HepG2 (cell line): Measurements from ENCODE around the gene MED25. TPM values are rescaled to one million over a fixed set of nuclear protein-coding genes. Genes with fewer than 3 reads are reported as not detected.

Experiments used
- ATAC-seq: fragments of 200-7000 bp; cut with Tn5 transposase; 3 replicates; pipeline ENCODE4 v1.9.1; 2020; ENCODE audit warnings: mild to moderate bottlenecking, moderate library complexity
- BruUV-seq: library from RNA; stranded (reverse); fragments of 400-500 nt; replicated peaks from 2 replicates; lab custom pipeline; 2021; lab: Mats Ljungman, UMichigan
- CTCF ChIA-PET: fragments of 300-600 bp; formaldehyde crosslinking; extraction: SDS; loops from one replicate; lab custom pipeline; 2021; ENCODE audit warnings: low total read pairs, inconsistent platforms, low intra/inter-chr PET ratio; lab: Yijun Ruan, JAX
- POLR2A ChIA-PET: fragments of 350-600 bp; sonication (Branson Sonifier 250); formaldehyde crosslinking; loops from one replicate; lab custom pipeline; 2020; ENCODE audit warnings: antibody characterized with exemption, inconsistent platforms; lab: Yijun Ruan, JAX
- DNase-seq: peaks from one replicate; pipeline ENCODE4 v3.0.0-alpha.2; 2015; ENCODE audit warnings: low spot score
- FAIRE-seq: peaks from 3 replicates; lab custom pipeline; 2011; peaks lifted over from hg19 to GRCh38; lab: Jason Lieb, UNC
- H2AFZ ChIP-seq: one replicate; pipeline ENCODE4 v1.6.1; 2011; ENCODE audit warnings: low read length, inconsistent platforms
- H3K27ac ChIP-seq: fragments of 300-600 bp; 3 replicates; pipeline ENCODE4 v1.8.0; 2011; ENCODE audit warnings: mixed run types, mild to moderate bottlenecking, mixed read lengths, low read length, inconsistent platforms; ENCODE audit not compliant: insufficient read depth; ENCODE audit errors: extremely low read length
- H3K27me3 ChIP-seq, 2 experiments: fragments of 200-600 bp in 1 of 2; 2 replicates in 1 of 2; 3 replicates in 1 of 2; pipeline versions ENCODE4 v1.6.0 to v1.8.0; 2011; ENCODE audit warnings: low read length in 2 of 2, mild to moderate bottlenecking in 2 of 2, moderate library complexity in 2 of 2, inconsistent platforms in 1 of 2; ENCODE audit not compliant: insufficient read depth in 2 of 2, control insufficient read depth in 1 of 2
- H3K36me3 ChIP-seq, 2 experiments: fragments of 200-600 bp in 1 of 2; replicated peaks in 1 of 2; 2 replicates in 1 of 2; 3 replicates in 1 of 2; pipeline versions ENCODE4 v1.5.1 to v1.8.0; 2011; ENCODE audit warnings: low read length in 2 of 2, inconsistent platforms in 1 of 2; ENCODE audit not compliant: insufficient read depth in 2 of 2, control insufficient read depth in 1 of 2
- H3K4me1 ChIP-seq: 2 replicates; pipeline ENCODE4 v1.5.1; 2012; ENCODE audit warnings: low read length, inconsistent platforms; ENCODE audit not compliant: insufficient read depth
- H3K4me2 ChIP-seq: 2 replicates; pipeline ENCODE4 v1.6.0; 2011; ENCODE audit warnings: low read depth, low read length, inconsistent platforms
- H3K4me3 ChIP-seq, 3 experiments: fragments of 200-600 bp in 1 of 3; sonication (generic), shearing (Covaris generic) in 1 of 3; replicated peaks in 1 of 3; 2 replicates each; pipeline ENCODE4 v1.5.1; 2011 to 2016; ENCODE audit warnings: low read length in 3 of 3, inconsistent platforms in 2 of 3, low read depth in 2 of 3, mild to moderate bottlenecking in 2 of 3, control low read depth in 1 of 3, mixed read lengths in 1 of 3; ENCODE audit not compliant: insufficient read depth in 1 of 3
- H3K79me2 ChIP-seq: one replicate; pipeline ENCODE4 v1.6.1; 2011; ENCODE audit warnings: low read length, inconsistent platforms; ENCODE audit not compliant: insufficient read depth
- H3K9ac ChIP-seq: 2 replicates; pipeline ENCODE4 v1.6.0; 2011; ENCODE audit warnings: mild to moderate bottlenecking, low read depth, low read length, inconsistent platforms; ENCODE audit not compliant: insufficient read depth
- H3K9me3 ChIP-seq: 2 replicates; pipeline ENCODE4 v1.5.1; 2012; ENCODE audit warnings: mild to moderate bottlenecking, low read length
- H4K20me1 ChIP-seq: 2 replicates; pipeline ENCODE4 v1.6.0; 2011; ENCODE audit warnings: inconsistent platforms, mild to moderate bottlenecking, low read length, moderate library complexity; ENCODE audit not compliant: insufficient read depth
- AGO2 ChIP-seq: fragments of 200-400 bp; formaldehyde crosslinking; optimal IDR thresholded peaks from 2 replicates; pipeline ENCODE3; 2017; ENCODE audit warnings: mild to moderate bottlenecking, low read depth, low read length, moderate library complexity
- CENPX ChIP-seq: sonication (generic); formaldehyde crosslinking; IDR thresholded peaks from 2 replicates; pipeline ENCODE4 v1.9.0; 2021; ENCODE audit warnings: mild to moderate bottlenecking, missing genetic modification reagents, moderate library complexity
- REXO4 ChIP-seq: sonication (generic); formaldehyde crosslinking; IDR thresholded peaks from 2 replicates; pipeline ENCODE4 v1.8.0; 2022; ENCODE audit warnings: missing genetic modification reagents, mild to moderate bottlenecking, borderline replicate concordance
- ZNF577 ChIP-seq: sonication (generic); formaldehyde crosslinking; IDR thresholded peaks from 2 replicates; pipeline ENCODE4 v1.4.0; 2020; ENCODE audit warnings: mild to moderate bottlenecking, low read depth, missing genetic modification reagents, borderline replicate concordance
- ZNF776 ChIP-seq: sonication (generic); formaldehyde crosslinking; IDR thresholded peaks from 2 replicates; pipeline ENCODE4 v1.4.0; 2020; ENCODE audit warnings: mild to moderate bottlenecking, missing genetic modification reagents
- WGBS: methylation state at CpG from one replicate; pipeline ENCODE4 v1.1.6; 2017; ENCODE audit warnings: low lambda C conversion rate; 5-methylcytosine and 5-hydroxymethylcytosine counted together
- in situ Hi-C: cut with HindIII; loops from 2 replicates; pipeline ENCODE4 v1.10.0; 2017; ENCODE audit warnings: low pct_unique_long_range_greater_than_20kb; ENCODE audit not compliant: extremely low pct_ligation_motif_present
- intact Hi-C: fragments of 100-400 bp; cut with micrococcal nuclease; formaldehyde crosslinking; loops from one replicate; pipeline ENCODE4 v1.10.0; 2022; ENCODE audit not compliant: unreplicated experiment
- polyA plus RNA-seq, 8 experiments: library from polyadenylated mRNA; depleted of rRNA in 3 of 8; stranded (reverse) in 7 of 8; unstranded in 1 of 8; fragments of >200 nt; fragmentation: Illumina TruSeq in 4 of 8; extraction: Trizol in 4 of 8; gene quantifications; 2 replicates each; pipeline versions ENCODE4 v1.2.1 to v1.2.3, GENCODE V29; 2011 to 2016; ENCODE audit warnings: low read depth in 4 of 8, missing spikeins in 1 of 8, mixed read lengths in 1 of 8; ENCODE audit not compliant: insufficient read depth in 1 of 8
- total RNA-seq, 5 experiments: library from RNA; depleted of rRNA; stranded (reverse); fragments of >200 nt; fragmentation: Illumina TruSeq; extraction: Trizol; gene quantifications; 2 replicates each; pipeline ENCODE4 v1.2.3, GENCODE V29; 2016; ENCODE audit warnings: low read depth in 1 of 5
- TF ChIP-seq, protein P1 (sequence below): sonication (generic); formaldehyde crosslinking; IDR thresholded peaks from 2 replicates; pipeline ENCODE4 v1.4.0; 2020; ENCODE audit warnings: missing genetic modification reagents
- TF ChIP-seq, protein P2 (sequence below): sonication (generic); formaldehyde crosslinking; IDR thresholded peaks from 2 replicates; pipeline ENCODE4 v1.8.0; 2022; ENCODE audit warnings: mild to moderate bottlenecking, missing genetic modification reagents, moderate library complexity

Gene MED25
- total and polyA plus RNA-seq, 2 of the 13 experiments (the other 11 are each of a cell fraction or from before 2014, with no cell fraction given) = 11.1 to 15.1 TPM

DNA sequence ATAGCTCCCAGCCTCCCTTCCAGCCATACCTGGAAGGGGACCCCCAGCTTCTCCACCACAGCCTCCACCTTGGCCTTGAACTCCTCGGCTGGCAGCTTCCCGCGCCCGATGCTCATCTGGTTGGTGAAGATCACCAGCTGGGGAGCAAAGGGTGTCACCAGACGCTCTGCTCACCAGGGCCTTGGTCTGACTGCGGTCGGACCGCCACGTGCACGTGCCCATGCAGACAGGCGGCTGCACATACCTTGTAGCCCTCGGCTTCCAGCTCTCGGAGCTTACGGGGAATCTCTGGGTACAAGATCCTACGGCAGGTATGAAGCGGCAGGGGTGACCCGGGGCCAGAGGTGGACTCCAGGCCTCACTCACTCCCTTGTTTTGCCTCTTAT lies 45.8 kb downstream of the MED25 start:
- TF ChIP-seq REXO4 (CRISPR knock-in tag) = no peak
- no peak for TF ChIP-seq CENPX (CRISPR knock-in tag)
- TF ChIP-seq ZNF577 = no peak
- peak; percentile 48 for TF ChIP-seq AGO2
- TF ChIP-seq, protein P1, sequence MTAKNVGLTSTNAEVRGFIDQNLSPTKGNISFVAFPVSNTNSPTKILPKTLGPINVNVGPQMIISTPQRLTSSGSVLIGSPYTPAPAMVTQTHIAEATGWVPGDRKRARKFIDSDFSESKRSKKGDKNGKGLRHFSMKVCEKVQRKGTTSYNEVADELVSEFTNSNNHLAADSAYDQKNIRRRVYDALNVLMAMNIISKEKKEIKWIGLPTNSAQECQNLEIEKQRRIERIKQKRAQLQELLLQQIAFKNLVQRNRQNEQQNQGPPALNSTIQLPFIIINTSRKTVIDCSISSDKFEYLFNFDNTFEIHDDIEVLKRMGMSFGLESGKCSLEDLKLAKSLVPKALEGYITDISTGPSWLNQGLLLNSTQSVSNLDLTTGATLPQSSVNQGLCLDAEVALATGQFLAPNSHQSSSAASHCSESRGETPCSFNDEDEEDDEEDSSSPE (CRISPR knock-in tag) = no peak
- TF ChIP-seq, protein P2, sequence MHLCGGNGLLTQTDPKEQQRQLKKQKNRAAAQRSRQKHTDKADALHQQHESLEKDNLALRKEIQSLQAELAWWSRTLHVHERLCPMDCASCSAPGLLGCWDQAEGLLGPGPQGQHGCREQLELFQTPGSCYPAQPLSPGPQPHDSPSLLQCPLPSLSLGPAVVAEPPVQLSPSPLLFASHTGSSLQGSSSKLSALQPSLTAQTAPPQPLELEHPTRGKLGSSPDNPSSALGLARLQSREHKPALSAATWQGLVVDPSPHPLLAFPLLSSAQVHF (CRISPR knock-in tag) = no peak
- TF ChIP-seq ZNF776 (CRISPR knock-in tag) = no peak
- no peak overlapping the region for H3K4me2 ChIP-seq
- no peak overlapping the region for H3K9ac ChIP-seq
- ChIA-PET POLR2A (interaction anchor here (2.4 kb wide), 1 partner anchor 13 kb away, joined by 24 read pairs; the partner anchor contains the start of gene PTOV1), CTCF (no interaction called here)
- H3K4me1 ChIP-seq = peaks cover 42% of the 10 kb centered on the region
- H3K36me3 ChIP-seq = peaks cover 14 to 39% of the 10 kb centered on the region in 2 experiments
- in situ Hi-C loops = no loop called here
- no peaks in the 10 kb centered on the region; a peak in 1 of 5 replicates for H3K27me3 ChIP-seq
- peaks cover 16% of the 10 kb centered on the region for H3K79me2 ChIP-seq
- intact Hi-C loops = no loop called here
- no TSS peak for BruUV-seq
- H3K4me3 ChIP-seq = no peak overlapping the region
- peaks cover 6% of the 10 kb centered on the region for H4K20me1 ChIP-seq
- ATAC-seq (no peak), DNase-seq (no peak), FAIRE-seq (no peak)
- no peak overlapping the region for H3K27ac ChIP-seq
- 99% methylated on average over 8 of the region's 17 CpGs for WGBS
- no peak overlapping the region for H2AFZ ChIP-seq
- H3K9me3 ChIP-seq = no peaks in the 10 kb centered on the region
